HepG2 (cell line): ENCODE data around the gene TCF23. TPM values are rescaled to one million over a fixed set of nuclear protein-coding genes. Genes with fewer than 3 reads are reported as not detected.

Experiments used
- ATAC-seq: fragments of 200-7000 bp; cut with Tn5 transposase; 3 replicates; pipeline ENCODE4 v1.9.1; 2020; ENCODE audit warnings: mild to moderate bottlenecking, moderate library complexity
- BruUV-seq: library from RNA; stranded (reverse); fragments of 400-500 nt; replicated peaks from 2 replicates; lab custom pipeline; 2021; lab: Mats Ljungman, UMichigan
- CTCF ChIA-PET: fragments of 300-600 bp; formaldehyde crosslinking; extraction: SDS; loops from one replicate; lab custom pipeline; 2021; ENCODE audit warnings: low total read pairs, inconsistent platforms, low intra/inter-chr PET ratio; lab: Yijun Ruan, JAX
- POLR2A ChIA-PET: fragments of 350-600 bp; sonication (Branson Sonifier 250); formaldehyde crosslinking; loops from one replicate; lab custom pipeline; 2020; ENCODE audit warnings: antibody characterized with exemption, inconsistent platforms; lab: Yijun Ruan, JAX
- DNase-seq: peaks from one replicate; pipeline ENCODE4 v3.0.0-alpha.2; 2015; ENCODE audit warnings: low spot score
- FAIRE-seq: peaks from 3 replicates; lab custom pipeline; 2011; peaks lifted over from hg19 to GRCh38; lab: Jason Lieb, UNC
- H2AFZ ChIP-seq: one replicate; pipeline ENCODE4 v1.6.1; 2011; ENCODE audit warnings: low read length, inconsistent platforms
- H3K27ac ChIP-seq: fragments of 300-600 bp; 3 replicates; pipeline ENCODE4 v1.8.0; 2011; ENCODE audit warnings: mixed run types, mild to moderate bottlenecking, mixed read lengths, low read length, inconsistent platforms; ENCODE audit not compliant: insufficient read depth; ENCODE audit errors: extremely low read length
- H3K27me3 ChIP-seq, 2 experiments: fragments of 200-600 bp in 1 of 2; 2 replicates in 1 of 2; 3 replicates in 1 of 2; pipeline versions ENCODE4 v1.6.0 to v1.8.0; 2011; ENCODE audit warnings: low read length in 2 of 2, mild to moderate bottlenecking in 2 of 2, moderate library complexity in 2 of 2, inconsistent platforms in 1 of 2; ENCODE audit not compliant: insufficient read depth in 2 of 2, control insufficient read depth in 1 of 2
- H3K36me3 ChIP-seq, 2 experiments: fragments of 200-600 bp in 1 of 2; replicated peaks in 1 of 2; 2 replicates in 1 of 2; 3 replicates in 1 of 2; pipeline versions ENCODE4 v1.5.1 to v1.8.0; 2011; ENCODE audit warnings: low read length in 2 of 2, inconsistent platforms in 1 of 2; ENCODE audit not compliant: insufficient read depth in 2 of 2, control insufficient read depth in 1 of 2
- H3K4me1 ChIP-seq: 2 replicates; pipeline ENCODE4 v1.5.1; 2012; ENCODE audit warnings: low read length, inconsistent platforms; ENCODE audit not compliant: insufficient read depth
- H3K4me2 ChIP-seq: 2 replicates; pipeline ENCODE4 v1.6.0; 2011; ENCODE audit warnings: low read depth, low read length, inconsistent platforms
- H3K4me3 ChIP-seq, 3 experiments: fragments of 200-600 bp in 1 of 3; sonication (generic), shearing (Covaris generic) in 1 of 3; replicated peaks in 1 of 3; 2 replicates each; pipeline ENCODE4 v1.5.1; 2011 to 2016; ENCODE audit warnings: low read length in 3 of 3, inconsistent platforms in 2 of 3, low read depth in 2 of 3, mild to moderate bottlenecking in 2 of 3, control low read depth in 1 of 3, mixed read lengths in 1 of 3; ENCODE audit not compliant: insufficient read depth in 1 of 3
- H3K79me2 ChIP-seq: one replicate; pipeline ENCODE4 v1.6.1; 2011; ENCODE audit warnings: low read length, inconsistent platforms; ENCODE audit not compliant: insufficient read depth
- H3K9ac ChIP-seq: 2 replicates; pipeline ENCODE4 v1.6.0; 2011; ENCODE audit warnings: mild to moderate bottlenecking, low read depth, low read length, inconsistent platforms; ENCODE audit not compliant: insufficient read depth
- H3K9me3 ChIP-seq: 2 replicates; pipeline ENCODE4 v1.5.1; 2012; ENCODE audit warnings: mild to moderate bottlenecking, low read length
- H4K20me1 ChIP-seq: 2 replicates; pipeline ENCODE4 v1.6.0; 2011; ENCODE audit warnings: inconsistent platforms, mild to moderate bottlenecking, low read length, moderate library complexity; ENCODE audit not compliant: insufficient read depth
- CC2D1A ChIP-seq: sonication (generic); formaldehyde crosslinking; IDR thresholded peaks from 2 replicates; pipeline ENCODE4 v1.8.1; 2023; ENCODE audit warnings: mild to moderate bottlenecking, missing genetic modification reagents
- MAFK ChIP-seq, 2 experiments: IDR thresholded peaks in 1 of 2; conservative IDR thresholded peaks in 1 of 2; 2 replicates each; pipeline ENCODE4 v1.6.1; 2011; ENCODE audit warnings: improper control_type of control experiment in 2 of 2, low read length in 2 of 2
- NR2F6 ChIP-seq, 2 experiments: IDR thresholded peaks; 2 replicates each; pipeline ENCODE4 v1.6.1; 2016; ENCODE audit warnings: antibody characterized with exemption in 1 of 2, mild to moderate bottlenecking in 1 of 2
- POLR2A ChIP-seq, 2 experiments: IDR thresholded peaks; 2 replicates each; pipeline ENCODE4 v1.6.1; 2011; ENCODE audit warnings: low read depth in 2 of 2, low read length in 2 of 2, mild to moderate bottlenecking in 1 of 2, moderate library complexity in 1 of 2; ENCODE audit not compliant: insufficient read depth in 1 of 2
- SRY ChIP-seq: sonication (generic); formaldehyde crosslinking; IDR thresholded peaks from 2 replicates; pipeline ENCODE4 v1.8.0; 2022; ENCODE audit warnings: mild to moderate bottlenecking, missing genetic modification reagents
- STAT5B ChIP-seq: sonication (generic); formaldehyde crosslinking; IDR thresholded peaks from 2 replicates; pipeline ENCODE4 v1.4.0; 2020; ENCODE audit warnings: missing genetic modification reagents
- ZNF329 ChIP-seq: sonication (generic); formaldehyde crosslinking; IDR thresholded peaks from 2 replicates; pipeline ENCODE4 v1.9.0; 2021; ENCODE audit warnings: low read depth, mild to moderate bottlenecking, missing genetic modification reagents
- WGBS: methylation state at CpG from one replicate; pipeline ENCODE4 v1.1.6; 2017; ENCODE audit warnings: low lambda C conversion rate; 5-methylcytosine and 5-hydroxymethylcytosine counted together
- in situ Hi-C: cut with HindIII; loops from 2 replicates; pipeline ENCODE4 v1.10.0; 2017; ENCODE audit warnings: low pct_unique_long_range_greater_than_20kb; ENCODE audit not compliant: extremely low pct_ligation_motif_present
- intact Hi-C: fragments of 100-400 bp; cut with micrococcal nuclease; formaldehyde crosslinking; loops from one replicate; pipeline ENCODE4 v1.10.0; 2022; ENCODE audit not compliant: unreplicated experiment
- polyA plus RNA-seq, 8 experiments: library from polyadenylated mRNA; depleted of rRNA in 3 of 8; stranded (reverse) in 7 of 8; unstranded in 1 of 8; fragments of >200 nt; fragmentation: Illumina TruSeq in 4 of 8; extraction: Trizol in 4 of 8; gene quantifications; 2 replicates each; pipeline versions ENCODE4 v1.2.1 to v1.2.3, GENCODE V29; 2011 to 2016; ENCODE audit warnings: low read depth in 4 of 8, missing spikeins in 1 of 8, mixed read lengths in 1 of 8; ENCODE audit not compliant: insufficient read depth in 1 of 8
- total RNA-seq, 5 experiments: library from RNA; depleted of rRNA; stranded (reverse); fragments of >200 nt; fragmentation: Illumina TruSeq; extraction: Trizol; gene quantifications; 2 replicates each; pipeline ENCODE4 v1.2.3, GENCODE V29; 2016; ENCODE audit warnings: low read depth in 1 of 5
- TF ChIP-seq, protein P1 (sequence below): sonication (generic); formaldehyde crosslinking; IDR thresholded peaks from 2 replicates; pipeline ENCODE4 v1.5.0; 2020; ENCODE audit warnings: mild to moderate bottlenecking, missing genetic modification reagents, moderate library complexity
- TF ChIP-seq, protein P2 (sequence below): sonication (generic); formaldehyde crosslinking; IDR thresholded peaks from 2 replicates; pipeline ENCODE4 v1.8.0; 2022; ENCODE audit warnings: low read depth, missing genetic modification reagents
- TF ChIP-seq, protein P3 (sequence below): sonication (generic); formaldehyde crosslinking; IDR thresholded peaks from 2 replicates; pipeline ENCODE4 v1.5.1; 2020; ENCODE audit warnings: mild to moderate bottlenecking, missing genetic modification reagents, moderate library complexity
- TF ChIP-seq, protein P4 (sequence below): sonication (generic); formaldehyde crosslinking; IDR thresholded peaks from 2 replicates; pipeline ENCODE4 v1.5.0; 2020; ENCODE audit warnings: missing genetic modification reagents, mild to moderate bottlenecking, borderline replicate concordance

The TCF23 gene
- total and polyA plus RNA-seq, 2 of the 13 experiments (the other 11 are each of a cell fraction or from before 2014, with no cell fraction given), result 0.02 to 1.4 TPM

DNA sequence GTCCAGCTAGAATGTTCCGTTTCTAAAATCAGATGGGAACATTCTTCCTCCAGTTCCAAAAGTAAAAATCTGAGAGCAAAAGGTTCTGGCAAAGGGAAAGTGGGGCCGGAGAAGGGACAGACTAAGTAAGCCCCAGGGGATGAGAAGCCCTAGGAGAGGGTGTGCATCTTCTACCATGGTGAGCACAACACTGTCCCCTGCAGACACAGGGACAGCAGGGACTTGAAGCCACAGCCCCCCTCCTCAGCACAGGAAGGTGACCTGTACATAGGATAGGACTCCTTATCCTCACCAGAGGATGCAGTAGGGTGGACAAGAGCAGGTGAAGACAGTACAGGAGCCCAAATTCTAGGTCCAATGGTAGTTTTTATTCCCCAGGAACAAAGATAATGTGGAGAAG is 50.4 kb downstream of the TCF23 start:
- TF ChIP-seq POLR2A (IDR thresholded peaks at IDR 0.05; ENCODE audit: insufficient read depth in 1 of 2, low read depth in 2 of 2, low read length in 2 of 2), result peak in 1 of 2 experiments; percentile 41; a peak in 1 of 4 replicates
- TF ChIP-seq, protein P1, sequence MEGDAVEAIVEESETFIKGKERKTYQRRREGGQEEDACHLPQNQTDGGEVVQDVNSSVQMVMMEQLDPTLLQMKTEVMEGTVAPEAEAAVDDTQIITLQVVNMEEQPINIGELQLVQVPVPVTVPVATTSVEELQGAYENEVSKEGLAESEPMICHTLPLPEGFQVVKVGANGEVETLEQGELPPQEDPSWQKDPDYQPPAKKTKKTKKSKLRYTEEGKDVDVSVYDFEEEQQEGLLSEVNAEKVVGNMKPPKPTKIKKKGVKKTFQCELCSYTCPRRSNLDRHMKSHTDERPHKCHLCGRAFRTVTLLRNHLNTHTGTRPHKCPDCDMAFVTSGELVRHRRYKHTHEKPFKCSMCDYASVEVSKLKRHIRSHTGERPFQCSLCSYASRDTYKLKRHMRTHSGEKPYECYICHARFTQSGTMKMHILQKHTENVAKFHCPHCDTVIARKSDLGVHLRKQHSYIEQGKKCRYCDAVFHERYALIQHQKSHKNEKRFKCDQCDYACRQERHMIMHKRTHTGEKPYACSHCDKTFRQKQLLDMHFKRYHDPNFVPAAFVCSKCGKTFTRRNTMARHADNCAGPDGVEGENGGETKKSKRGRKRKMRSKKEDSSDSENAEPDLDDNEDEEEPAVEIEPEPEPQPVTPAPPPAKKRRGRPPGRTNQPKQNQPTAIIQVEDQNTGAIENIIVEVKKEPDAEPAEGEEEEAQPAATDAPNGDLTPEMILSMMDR (CRISPR knock-in tag), result 0 out of 2 replicates have a peak, but pooled peaks have one; percentile 6
- TF ChIP-seq CC2D1A (CRISPR knock-in tag), result no peak
- TF ChIP-seq, all 625 proteins: peak for 2
- Histone ChIP-seq H3K4me1 (peaks cover 11% of the 10 kb centered on the region), H3K27me3 (no peaks in the 10 kb centered on the region), H3K4me3 (no peak overlapping the region), H2AFZ (no peak overlapping the region), H3K4me2 (no peak overlapping the region), H3K79me2 (no peaks in the 10 kb centered on the region), H3K9ac (no peak overlapping the region), H3K36me3 (peaks cover 30 to 40% of the 10 kb centered on the region in 2 experiments), H3K27ac (peak overlapping the region; percentile 1), H4K20me1 (no peaks in the 10 kb centered on the region), H3K9me3 (no peaks in the 10 kb centered on the region)
- intact Hi-C loops, result no loop called here
- CTCF ChIA-PET, result no interaction called here
- no TSS peak for BruUV-seq
- in situ Hi-C loops, result loop anchor here (5.0 kb wide), 1 partner anchor 102 kb away; no protein-coding TSS in a partner anchor
- ATAC-seq (peak; percentile 20), FAIRE-seq (no peak), DNase-seq (no peak)
- POLR2A ChIA-PET, result interaction anchor here (1.0 to 1.3 kb wide), 3 partner anchors 85 to 106 kb away, joined by 3 read pairs; no protein-coding TSS in a partner anchor
- 98% methylated on average over 2 of the region's 2 CpGs for WGBS

DNA sequence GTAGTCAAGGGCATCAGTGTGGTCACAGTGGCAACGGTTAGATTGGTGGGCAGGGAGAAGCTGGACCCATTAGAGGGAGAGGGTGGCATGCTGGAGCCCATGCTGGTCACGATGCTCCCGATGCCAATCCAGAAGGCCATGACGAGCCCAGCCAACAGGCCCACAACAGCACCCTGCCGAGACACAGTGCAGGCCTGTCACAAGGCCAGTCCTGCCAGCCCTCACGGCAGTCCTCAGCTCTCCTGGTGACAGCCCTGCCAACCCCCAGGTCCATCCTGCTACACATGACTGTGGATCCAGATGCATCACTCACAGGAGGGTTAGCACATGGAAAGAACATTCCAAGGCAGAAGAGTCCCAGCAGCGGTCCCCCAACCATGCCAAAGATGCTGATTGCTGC is 52.9 kb downstream of the TCF23 start:
- H4K20me1 ChIP-seq, result no peaks in the 10 kb centered on the region
- 99% methylated on average over 4 of the region's 7 CpGs for WGBS
- no peaks in the 10 kb centered on the region for H3K9me3 ChIP-seq
- BruUV-seq, result no TSS peak
- no peak overlapping the region for H3K4me3 ChIP-seq
- 0 out of 2 replicates have a peak, but pooled peaks cover 5% of the 10 kb centered on the region for H3K4me1 ChIP-seq
- no peak overlapping the region for H3K9ac ChIP-seq
- DNase-seq (no peak), ATAC-seq (no peak), FAIRE-seq (no peak)
- no peak overlapping the region for H2AFZ ChIP-seq
- H3K27ac ChIP-seq, result no peak overlapping the region
- in situ Hi-C loops, result no loop called here
- no peak overlapping the region for H3K4me2 ChIP-seq
- intact Hi-C loops, result no loop called here
- H3K79me2 ChIP-seq, result no peaks in the 10 kb centered on the region
- peaks cover 50 to 64% of the 10 kb centered on the region in 2 experiments for H3K36me3 ChIP-seq
- ChIA-PET POLR2A (interaction anchor here (1.7 kb wide), 1 partner anchor 106 kb away, joined by 5 read pairs; no protein-coding TSS in a partner anchor), CTCF (no interaction called here)
- no peaks in the 10 kb centered on the region for H3K27me3 ChIP-seq
- no peak for TF ChIP-seq SRY
- TF ChIP-seq, protein P2, sequence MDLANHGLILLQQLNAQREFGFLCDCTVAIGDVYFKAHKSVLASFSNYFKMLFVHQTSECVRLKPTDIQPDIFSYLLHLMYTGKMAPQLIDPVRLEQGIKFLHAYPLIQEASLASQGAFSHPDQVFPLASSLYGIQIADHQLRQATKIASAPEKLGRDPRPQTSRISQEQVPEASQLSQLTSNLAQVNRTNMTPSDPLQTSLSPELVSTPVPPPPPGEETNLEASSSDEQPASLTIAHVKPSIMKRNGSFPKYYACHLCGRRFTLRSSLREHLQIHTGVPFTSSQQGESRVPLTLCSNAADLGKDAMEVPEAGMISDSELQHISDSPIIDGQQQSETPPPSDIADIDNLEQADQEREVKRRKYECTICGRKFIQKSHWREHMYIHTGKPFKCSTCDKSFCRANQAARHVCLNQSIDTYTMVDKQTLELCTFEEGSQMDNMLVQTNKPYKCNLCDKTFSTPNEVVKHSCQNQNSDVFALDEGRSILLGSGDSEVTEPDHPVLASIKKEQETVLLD (CRISPR knock-in tag), result no peak
- TF ChIP-seq, protein P3, sequence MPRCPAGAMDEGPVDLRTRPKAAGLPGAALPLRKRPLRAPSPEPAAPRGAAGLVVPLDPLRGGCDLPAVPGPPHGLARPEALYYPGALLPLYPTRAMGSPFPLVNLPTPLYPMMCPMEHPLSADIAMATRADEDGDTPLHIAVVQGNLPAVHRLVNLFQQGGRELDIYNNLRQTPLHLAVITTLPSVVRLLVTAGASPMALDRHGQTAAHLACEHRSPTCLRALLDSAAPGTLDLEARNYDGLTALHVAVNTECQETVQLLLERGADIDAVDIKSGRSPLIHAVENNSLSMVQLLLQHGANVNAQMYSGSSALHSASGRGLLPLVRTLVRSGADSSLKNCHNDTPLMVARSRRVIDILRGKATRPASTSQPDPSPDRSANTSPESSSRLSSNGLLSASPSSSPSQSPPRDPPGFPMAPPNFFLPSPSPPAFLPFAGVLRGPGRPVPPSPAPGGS (CRISPR knock-in tag), result no peak
- no peak for TF ChIP-seq NR2F6 (IDR thresholded peaks at IDR 0.05)
- TF ChIP-seq NR2F6 (CRISPR knock-in tag; IDR thresholded peaks at IDR 0.05), result no peak
- TF ChIP-seq, protein P4, sequence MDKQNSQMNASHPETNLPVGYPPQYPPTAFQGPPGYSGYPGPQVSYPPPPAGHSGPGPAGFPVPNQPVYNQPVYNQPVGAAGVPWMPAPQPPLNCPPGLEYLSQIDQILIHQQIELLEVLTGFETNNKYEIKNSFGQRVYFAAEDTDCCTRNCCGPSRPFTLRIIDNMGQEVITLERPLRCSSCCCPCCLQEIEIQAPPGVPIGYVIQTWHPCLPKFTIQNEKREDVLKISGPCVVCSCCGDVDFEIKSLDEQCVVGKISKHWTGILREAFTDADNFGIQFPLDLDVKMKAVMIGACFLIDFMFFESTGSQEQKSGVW (CRISPR knock-in tag), result no peak
- no peak for TF ChIP-seq STAT5B (CRISPR knock-in tag)
- TF ChIP-seq MAFK (conservative IDR thresholded peaks at IDR 0.05 in 1 of 2, IDR thresholded peaks at IDR 0.05 in 1 of 2; ENCODE audit: low read length in 2 of 2), result no peak
- TF ChIP-seq ZNF329, result no peak
